ENCODE measurements around the gene MTMR4. TPM values are rescaled to one million over a fixed set of nuclear protein-coding genes. Genes with fewer than 3 reads are reported as not detected.
A peak's percentile ranks its signal among the peaks of the same experiment; 100 is the strongest.

Gene MTMR4
- polyA plus RNA-seq, 3 donors = 7.2 to 20.7 (median 8.4) TPM

GRCh38 chr17:58527306-58527705 is 12.9 kb upstream of the MTMR4 start:
- no CpG with 5 or more reads among the region's 2 CpGs for WGBS (ENCODE audit: insufficient coverage)
- Histone ChIP-seq H4K20me1 (ENCODE audit: insufficient read depth, low read length) (no peaks in the 10 kb centered on the region), H3K9ac (ENCODE audit: insufficient read depth, low read length, poor library complexity, severe bottlenecking) (no peak overlapping the region), H3K79me2 (ENCODE audit: insufficient read depth, low read length) (no peaks in the 10 kb centered on the region), H3K4me3 (replicated peaks in 1 of 3; ENCODE audit: low read depth in 2 of 3, low read length in 3 of 3) (no peak overlapping the region), H3K9me3 (replicated peaks in 1 of 2; ENCODE audit: control insufficient read depth in 1 of 2, insufficient read depth in 1 of 2, low read length in 2 of 2) (no peaks in the 10 kb centered on the region), H3K36me3 (replicated peaks in 1 of 2; ENCODE audit: control insufficient read depth in 1 of 2, insufficient read depth in 2 of 2, low read length in 2 of 2) (no peaks in the 10 kb centered on the region), H2AFZ (ENCODE audit: insufficient read depth, low read depth, low read length, poor library complexity, severe bottlenecking) (peak overlapping the region; percentile 59), H3K4me1 (ENCODE audit: control insufficient read depth in 1 of 2, insufficient read depth in 2 of 2, low read length in 2 of 2) (peaks cover 19 to 26% of the 10 kb centered on the region in 2 donors), H3K27ac (ENCODE audit: low read depth in 1 of 2, low read length in 2 of 2) (no peak overlapping the region), H3K4me2 (replicated peaks; ENCODE audit: extremely low read depth, low read length, poor library complexity, severe bottlenecking) (no peak overlapping the region), H3K27me3 (ENCODE audit: control insufficient read depth in 2 of 2, insufficient read depth in 2 of 2, low read length in 2 of 2) (peaks cover 2 to 26% of the 10 kb centered on the region in 2 donors)
- no peak for DNase-seq
- Mint-ChIP-seq H3K4me3 (peak overlapping the region in 1 of 2 donors; percentile 82), H3K27ac (peak overlapping the region in 2 of 7 donors; percentile 53 to 85), H3K4me1 (peaks cover 25% of the 10 kb centered on the region), H3K9me3 (peaks cover 0 to 2% (median 0%) of the 10 kb centered on the region in 7 donors), H3K36me3 (peaks cover 0 to 2% of the 10 kb centered on the region in 2 donors), H3K27me3 (ENCODE audit: low read depth in 3 of 3) (peaks cover 33 to 47% (median 33%) of the 10 kb centered on the region in 3 donors)
- peak; percentile 62 for TF ChIP-seq CTCF (IDR thresholded peaks at IDR 0.05)
- intact Hi-C loops (cut with micrococcal nuclease) = loop anchor here in 1 of 2 donors (10.0 kb wide), 1 partner anchor 57 kb away; no protein-coding TSS in a partner anchor

- intact Hi-C loops (cut with micrococcal nuclease) = loop anchor here in 1 of 2 donors (10.0 kb wide), 1 partner anchor 60 kb away; no protein-coding TSS in a partner anchor
- H3K36me3 ChIP-seq (replicated peaks in 1 of 2; ENCODE audit: control insufficient read depth in 1 of 2, insufficient read depth in 2 of 2, low read length in 2 of 2) = no peaks in the 10 kb centered on the region
- peaks cover 11 to 14% of the 10 kb centered on the region in 2 donors for H3K4me1 ChIP-seq (ENCODE audit: control insufficient read depth in 1 of 2, insufficient read depth in 2 of 2, low read length in 2 of 2)
- Mint-ChIP-seq H3K27ac (no peak overlapping the region), H3K4me1 (peaks cover 21% of the 10 kb centered on the region), H3K27me3 (ENCODE audit: low read depth in 3 of 3) (peaks cover 18 to 34% (median 19%) of the 10 kb centered on the region in 3 donors), H3K4me3 (no peak overlapping the region), H3K36me3 (peaks cover 0 to under 1% of the 10 kb centered on the region in 2 donors), H3K9me3 (no peaks in the 10 kb centered on the region)
- H3K9me3 ChIP-seq (replicated peaks in 1 of 2; ENCODE audit: control insufficient read depth in 1 of 2, insufficient read depth in 1 of 2, low read length in 2 of 2) = no peaks in the 10 kb centered on the region
- no peaks in the 10 kb centered on the region for H3K79me2 ChIP-seq (ENCODE audit: insufficient read depth, low read length)
- no peak overlapping the region for H2AFZ ChIP-seq (ENCODE audit: insufficient read depth, low read depth, low read length, poor library complexity, severe bottlenecking)
- no peak overlapping the region for H3K4me3 ChIP-seq (replicated peaks in 1 of 3; ENCODE audit: low read depth in 2 of 3, low read length in 3 of 3)
- no peak overlapping the region for H3K4me2 ChIP-seq (replicated peaks; ENCODE audit: extremely low read depth, low read length, poor library complexity, severe bottlenecking)
- no peak for DNase-seq
- TF ChIP-seq CTCF (IDR thresholded peaks at IDR 0.05) = no peak
- 63% methylated on average over 3 of the region's 3 CpGs for WGBS (ENCODE audit: insufficient coverage)
- peaks cover 0 to 10% of the 10 kb centered on the region in 2 donors for H3K27me3 ChIP-seq (ENCODE audit: control insufficient read depth in 2 of 2, insufficient read depth in 2 of 2, low read length in 2 of 2)
- no peaks in the 10 kb centered on the region for H4K20me1 ChIP-seq (ENCODE audit: insufficient read depth, low read length)
- no peak overlapping the region for H3K27ac ChIP-seq (ENCODE audit: low read depth in 1 of 2, low read length in 2 of 2)
- no peak overlapping the region for H3K9ac ChIP-seq (ENCODE audit: insufficient read depth, low read length, poor library complexity, severe bottlenecking)
Measured at GRCh38 chr17:58525239-58525638, 10.8 kb upstream of the MTMR4 start.

Data from CD14-positive monocyte (primary cell).